Thoracic aorta (tissue), 2 donors: ENCODE data around the gene BACH2. TPM values are rescaled to one million over a fixed set of nuclear protein-coding genes. Genes with fewer than 3 reads are reported as not detected.

Experiments used
- ATAC-seq: fragments of 150-250 bp; one replicate; pipeline ENCODE4 v1.8.0; 2017; ENCODE audit warnings: low read depth; ENCODE audit not compliant: insufficient number of reproducible peaks, low FRiP score
- DNase-seq: peaks from one replicate; pipeline ENCODE4 v3.0.0-alpha.2; 2020; ENCODE audit warnings: low spot score
- H3K27ac ChIP-seq, 2 donors: fragments of 200-600 bp; sonication (generic); 1 replicate in 1 of 2; 2 replicates in 1 of 2; pipeline ENCODE4 v1.5.1; 2016; ENCODE audit warnings: mild to moderate bottlenecking in 2 of 2, moderate library complexity in 2 of 2
- H3K27me3 ChIP-seq: fragments of 200-600 bp; sonication (generic); replicated peaks from 2 replicates; pipeline ENCODE4 v1.6.0; 2016; ENCODE audit warnings: mild to moderate bottlenecking; ENCODE audit not compliant: insufficient read depth
- H3K36me3 ChIP-seq: fragments of 200-600 bp; sonication (generic); one replicate; pipeline ENCODE4 v1.5.1; 2016
- H3K4me1 ChIP-seq, 2 donors: fragments of 200-600 bp; sonication (generic); 1 replicate in 1 of 2; 2 replicates in 1 of 2; pipeline versions ENCODE4 v1.5.1 to v1.6.0; 2016; ENCODE audit warnings: low read depth in 2 of 2, mild to moderate bottlenecking in 1 of 2; ENCODE audit not compliant: control insufficient read depth in 1 of 2
- H3K4me3 ChIP-seq: fragments of 200-600 bp; sonication (generic); 2 replicates; pipeline ENCODE4 v1.5.1; 2016; ENCODE audit warnings: mild to moderate bottlenecking
- H3K9me3 ChIP-seq: fragments of 200-600 bp; sonication (generic); 2 replicates; pipeline ENCODE4 v1.5.1; 2016
- CTCF ChIP-seq: fragments of 200-600 bp; sonication (generic); IDR thresholded peaks from one replicate; pipeline ENCODE4 v1.5.1; 2019; ENCODE audit warnings: antibody characterized with exemption
- total RNA-seq, 2 donors: library from RNA; depleted of rRNA; stranded (reverse); fragments of >200 nt; gene quantifications; one replicate each; pipeline versions ENCODE4 v1.1.0 to v1.2.3, GENCODE V29; 2016

Gene BACH2
- total RNA-seq, 2 donors from 2014 or later: 6.1 to 17.8 TPM

GRCh38 chr6:90268178-90268577 lies 28.5 kb downstream of the BACH2 start:
- no peaks in the 10 kb centered on the region for H3K36me3 ChIP-seq
- H3K4me3 ChIP-seq: no peak overlapping the region
- peaks cover 2% of the 10 kb centered on the region for H3K9me3 ChIP-seq
- peaks cover 0 to 8% of the 10 kb centered on the region in 2 donors for H3K4me1 ChIP-seq
- TF ChIP-seq CTCF: no peak
- H3K27me3 ChIP-seq: no peaks in the 10 kb centered on the region
- ATAC-seq (no peak), DNase-seq (no peak)
- no peak overlapping the region for H3K27ac ChIP-seq

- no peaks in the 10 kb centered on the region for H3K27me3 ChIP-seq
- no peak overlapping the region for H3K27ac ChIP-seq
- no peaks in the 10 kb centered on the region for H3K36me3 ChIP-seq
- no peak for TF ChIP-seq CTCF
- H3K4me1 ChIP-seq: peaks cover 0 to 8% of the 10 kb centered on the region in 2 donors
- no peak for ATAC-seq
- no peak overlapping the region for H3K4me3 ChIP-seq
- DNase-seq: no peak
- peaks cover 2% of the 10 kb centered on the region for H3K9me3 ChIP-seq
These were observed 29.6 kb downstream of the BACH2 start for GRCh38 chr6:90266905-90267621.

- Histone ChIP-seq H3K27me3 (no peaks in the 10 kb centered on the region), H3K4me1 (peaks cover 0 to 8% of the 10 kb centered on the region in 2 donors), H3K27ac (no peak overlapping the region), H3K36me3 (no peaks in the 10 kb centered on the region), H3K9me3 (no peaks in the 10 kb centered on the region), H3K4me3 (no peak overlapping the region)
- ATAC-seq (no peak), DNase-seq (no peak)
- no peak for TF ChIP-seq CTCF
These were observed 32.1 kb downstream of the BACH2 start for GRCh38 chr6:90264561-90264960.

GRCh38 chr6:90263633-90264032 lies 33.0 kb downstream of the BACH2 start:
- ATAC-seq (no peak), DNase-seq (no peak)
- TF ChIP-seq CTCF: no peak
- Histone ChIP-seq H3K27me3 (no peaks in the 10 kb centered on the region), H3K9me3 (no peaks in the 10 kb centered on the region), H3K4me3 (no peak overlapping the region), H3K36me3 (no peaks in the 10 kb centered on the region), H3K4me1 (peaks cover 0 to 8% of the 10 kb centered on the region in 2 donors), H3K27ac (no peak overlapping the region)

- ATAC-seq: no peak
- H3K27me3 ChIP-seq: no peaks in the 10 kb centered on the region
- no peak for DNase-seq
- no peaks in the 10 kb centered on the region for H3K36me3 ChIP-seq
- peaks cover 0 to 8% of the 10 kb centered on the region in 2 donors for H3K4me1 ChIP-seq
- no peak overlapping the region for H3K4me3 ChIP-seq
- TF ChIP-seq CTCF: no peak
- no peaks in the 10 kb centered on the region for H3K9me3 ChIP-seq
- H3K27ac ChIP-seq: no peak overlapping the region
These were observed 34.8 kb downstream of the BACH2 start for GRCh38 chr6:90261801-90262200.
